Upper lobe of left lung (tissue), 4 donors: ENCODE measurements around the gene PAF1.

Experiments
- CTCF ChIP-seq, 6 experiments: fragments of 450-650 bp in 4 of 6; fragments of 200-600 bp in 2 of 6; sonication (generic) in 2 of 6; IDR thresholded peaks; one replicate each; pipeline ENCODE4 v1.5.1; 2016 to 2019; ENCODE audit warnings: antibody characterized with exemption in 6 of 6
- EP300 ChIP-seq, 4 donors: sonication (generic); formaldehyde crosslinking; IDR thresholded peaks; one replicate each; pipeline ENCODE4 v1.5.1; 2017; ENCODE audit warnings: antibody characterized with exemption in 4 of 4, control low read depth in 2 of 4
- POLR2A ChIP-seq, 4 donors: fragments of 450-650 bp; IDR thresholded peaks; one replicate each; pipeline ENCODE4 v1.5.1; 2016 to 2017; ENCODE audit warnings: antibody characterized with exemption in 4 of 4, mild to moderate bottlenecking in 2 of 4

GRCh38 chr19:39360599-39360998 is 30.3 kb downstream of the PAF1 start:
- TF ChIP-seq CTCF (IDR thresholded peaks at IDR 0.05) (no peak), EP300 (IDR thresholded peaks at IDR 0.05) (no peak), POLR2A (IDR thresholded peaks at IDR 0.05) (no peak)
